Keratinocyte (primary cell): ENCODE measurements around the gene IGFN1.

ENCODE experiments used
- EZH2 ChIP-seq: IDR thresholded peaks from one replicate; pipeline ENCODE4 v1.6.1; 2012; ENCODE audit warnings: inconsistent platforms, mild to moderate bottlenecking, low read length, moderate library complexity
- TF ChIP-seq, protein P1 (sequence below), 3 experiments: IDR thresholded peaks in 1 of 3; conservative IDR thresholded peaks in 1 of 3; optimal IDR thresholded peaks in 1 of 3; 2 replicates in 2 of 3; 3 replicates in 1 of 3; pipeline versions ENCODE3 to v1.5.1; 2011; ENCODE audit warnings: low read length in 3 of 3, mild to moderate bottlenecking in 3 of 3, moderate library complexity in 2 of 3, control low read depth in 1 of 3, inconsistent platforms in 1 of 3; ENCODE audit not compliant: insufficient read depth in 2 of 3; ENCODE audit errors: extremely low read depth in 1 of 3

DNA sequence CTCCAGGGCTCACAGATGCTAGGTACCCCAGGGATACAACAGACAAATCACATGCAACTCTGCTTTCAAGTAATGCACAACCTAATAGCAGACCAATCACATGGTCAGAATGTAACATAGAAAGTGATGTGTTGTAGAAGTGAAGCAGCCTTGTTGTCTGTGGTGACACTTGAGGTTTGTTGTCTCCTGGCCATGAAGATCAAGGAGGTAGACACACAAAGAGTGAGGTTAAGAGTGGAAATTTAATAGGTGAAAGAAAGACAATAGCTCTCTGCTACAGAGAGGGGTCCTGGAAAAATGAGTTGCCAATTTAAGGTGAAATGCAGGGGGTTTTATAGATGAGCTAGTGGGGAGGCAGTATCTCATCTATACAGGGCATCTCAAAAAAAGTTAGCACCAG lies 33.8 kb upstream of the IGFN1 start:
- TF ChIP-seq, protein P1, sequence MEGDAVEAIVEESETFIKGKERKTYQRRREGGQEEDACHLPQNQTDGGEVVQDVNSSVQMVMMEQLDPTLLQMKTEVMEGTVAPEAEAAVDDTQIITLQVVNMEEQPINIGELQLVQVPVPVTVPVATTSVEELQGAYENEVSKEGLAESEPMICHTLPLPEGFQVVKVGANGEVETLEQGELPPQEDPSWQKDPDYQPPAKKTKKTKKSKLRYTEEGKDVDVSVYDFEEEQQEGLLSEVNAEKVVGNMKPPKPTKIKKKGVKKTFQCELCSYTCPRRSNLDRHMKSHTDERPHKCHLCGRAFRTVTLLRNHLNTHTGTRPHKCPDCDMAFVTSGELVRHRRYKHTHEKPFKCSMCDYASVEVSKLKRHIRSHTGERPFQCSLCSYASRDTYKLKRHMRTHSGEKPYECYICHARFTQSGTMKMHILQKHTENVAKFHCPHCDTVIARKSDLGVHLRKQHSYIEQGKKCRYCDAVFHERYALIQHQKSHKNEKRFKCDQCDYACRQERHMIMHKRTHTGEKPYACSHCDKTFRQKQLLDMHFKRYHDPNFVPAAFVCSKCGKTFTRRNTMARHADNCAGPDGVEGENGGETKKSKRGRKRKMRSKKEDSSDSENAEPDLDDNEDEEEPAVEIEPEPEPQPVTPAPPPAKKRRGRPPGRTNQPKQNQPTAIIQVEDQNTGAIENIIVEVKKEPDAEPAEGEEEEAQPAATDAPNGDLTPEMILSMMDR (optimal IDR thresholded peaks at IDR 0.05 in 1 of 3, IDR thresholded peaks at IDR 0.05 in 1 of 3, conservative IDR thresholded peaks at IDR 0.05 in 1 of 3; ENCODE audit: extremely low read depth in 1 of 3, insufficient read depth in 2 of 3, low read length in 3 of 3) = no peak
- TF ChIP-seq EZH2 = no peak
